Fibroblast of skin of right quadriceps (primary cell): ENCODE data around the gene ZNF679.
A peak's percentile ranks its signal among the peaks of the same experiment; 100 is the strongest.
"Not testable (repeated sequence)": the region's sequence is repeated elsewhere in the genome, so short reads cannot be mapped to it uniquely, and the experiment has no call there.

Experiments used
- DNase-seq: peaks from one replicate; pipeline ENCODE4 v3.0.0-alpha.2; 2013

Gene ZNF679

GRCh38 chr7:64312826-64313225 lies 84.6 kb downstream of the ZNF679 start:
- DNase-seq, result no peak

- DNase-seq, result peak; percentile 93
These were observed 85.6 kb downstream of the ZNF679 start, which contains the start of gene ZNF736 for GRCh38 chr7:64313740-64314491. Gene ZNF736 (plus strand): TSS chr7:64313961. CDS start chr7:64314151, 190 bp downstream.

GRCh38 chr7:64314566-64314965 lies 86.3 kb downstream of the ZNF679 start:
- DNase-seq, result no peak

GRCh38 chr7:64316031-64316742 lies 87.9 kb downstream of the ZNF679 start:
- not testable (repeated sequence) for DNase-seq
